Small intestine (tissue), 7 donors: ENCODE measurements around the gene GAB2. TPM values are rescaled to one million over a fixed set of nuclear protein-coding genes. Genes with fewer than 3 reads are reported as not detected.

ENCODE experiments used
- DNase-seq, 2 donors: peaks; one replicate each; pipeline versions ENCODE4 v3.0.0 to v3.0.0-alpha.2; 2013
- FAIRE-seq: peaks from 2 replicates; lab custom pipeline; 2012; peaks lifted over from hg19 to GRCh38; lab: Jason Lieb, UNC
- H3K27ac ChIP-seq, 3 donors: one replicate each; pipeline ENCODE4 v1.5.1; 2013; ENCODE audit warnings: low read length in 2 of 3, mild to moderate bottlenecking in 2 of 3, control low read depth in 1 of 3, inconsistent platforms in 1 of 3, low read depth in 1 of 3, moderate library complexity in 1 of 3
- H3K27me3 ChIP-seq, 3 donors: one replicate each; pipeline ENCODE4 v1.6.1; 2013; ENCODE audit warnings: low read length in 3 of 3, inconsistent platforms in 1 of 3; ENCODE audit not compliant: control insufficient read depth in 3 of 3, insufficient read depth in 3 of 3
- H3K36me3 ChIP-seq, 3 donors: one replicate each; pipeline ENCODE4 v1.6.1; 2013; ENCODE audit warnings: low read length in 3 of 3, inconsistent platforms in 1 of 3, low read depth in 1 of 3, mild to moderate bottlenecking in 1 of 3, moderate library complexity in 1 of 3; ENCODE audit not compliant: control insufficient read depth in 3 of 3, insufficient read depth in 2 of 3
- H3K4me1 ChIP-seq, 3 donors: one replicate each; pipeline ENCODE4 v1.6.1; 2013; ENCODE audit warnings: low read length in 2 of 3, inconsistent platforms in 1 of 3, low read depth in 1 of 3, mild to moderate bottlenecking in 1 of 3, moderate library complexity in 1 of 3; ENCODE audit not compliant: control insufficient read depth in 3 of 3, insufficient read depth in 2 of 3
- H3K4me3 ChIP-seq, 3 donors: one replicate each; pipeline ENCODE4 v1.5.1; 2013; ENCODE audit warnings: low read length in 3 of 3, control low read depth in 1 of 3, inconsistent platforms in 1 of 3, low read depth in 1 of 3, mild to moderate bottlenecking in 1 of 3, moderate library complexity in 1 of 3
- H3K9me3 ChIP-seq, 2 donors: one replicate each; pipeline ENCODE4 v1.6.1; 2013; ENCODE audit warnings: low read depth in 1 of 2, low read length in 1 of 2; ENCODE audit not compliant: control insufficient read depth in 2 of 2, insufficient read depth in 1 of 2
- WGBS, 3 donors: extraction: QIAGEN DNeasy Blood & Tissue Kit; methylation state at CpG; one replicate each; pipeline ENCODE4 v1.1.7; 2013; 5-methylcytosine and 5-hydroxymethylcytosine counted together
- polyA plus RNA-seq, 4 donors: library from polyadenylated mRNA; stranded (reverse) in 3 of 4; unstranded in 1 of 4; fragments of 200-250 nt in 3 of 4; fragments of 120-200 nt in 1 of 4; gene quantifications; one replicate each; pipeline versions ENCODE4 v1.2.1 to v1.2.3, GENCODE V29; 2013
- donor health status: healthy with polysubstance abuse.
- donor health status: control.
- donor health status: control.
- donor health status: Bipolar disorder and iron deficiency.
- donor health status: healthy.

Gene GAB2
- polyA plus RNA-seq, 4 donors: 6.8 to 13.6 (median 8.5) TPM

DNA sequence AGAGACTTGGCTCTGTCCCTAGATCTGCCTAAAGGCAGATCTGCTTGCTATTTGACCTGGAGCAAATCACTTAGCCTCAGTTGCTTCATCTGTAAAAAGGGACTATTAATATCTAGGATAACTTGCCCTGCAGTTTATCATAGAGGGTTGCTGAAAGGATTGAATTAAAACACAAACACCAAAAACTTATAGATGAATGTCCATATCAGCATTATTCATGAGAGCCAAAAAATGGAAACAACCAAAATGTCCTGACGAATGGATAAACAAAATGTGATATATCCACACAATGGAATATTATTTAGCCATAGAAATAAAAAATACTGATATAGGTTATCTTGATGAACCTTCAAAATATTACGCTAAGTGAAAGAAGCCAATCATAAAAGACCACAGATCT is 161.7 kb downstream of the GAB2 start:
- Histone ChIP-seq H3K27me3 (no peaks in the 10 kb centered on the region), H3K9me3 (no peaks in the 10 kb centered on the region), H3K36me3 (no peaks in the 10 kb centered on the region), H3K27ac (no peak overlapping the region), H3K4me3 (no peak overlapping the region), H3K4me1 (peaks cover 0 to 20% (median 0%) of the 10 kb centered on the region in 3 donors)
- DNase-seq (no peak), FAIRE-seq (no peak)
- WGBS, 3 donors: 93 to 98% (median 96%) methylated on average over 2 of the region's 2 CpGs

DNA sequence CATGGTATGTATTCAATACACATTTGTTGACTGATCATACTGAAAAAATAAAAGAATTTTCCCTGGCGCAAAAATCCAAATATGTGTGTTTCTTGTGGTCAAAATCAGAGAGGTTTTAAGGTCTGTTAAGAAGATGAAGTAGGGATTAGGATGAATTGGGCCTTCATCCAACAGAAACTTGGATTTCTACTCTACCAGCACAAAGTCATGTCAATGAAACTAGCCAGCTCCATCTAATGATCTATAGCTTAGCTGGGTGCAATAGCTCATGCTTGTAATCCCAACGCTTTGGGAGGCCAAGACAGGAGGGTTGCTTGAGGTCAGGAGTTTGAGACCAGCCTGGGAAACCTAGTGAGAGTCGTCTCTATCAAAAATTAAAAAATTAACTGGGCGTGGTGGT is 163.4 kb downstream of the GAB2 start:
- peaks cover 3 to 4% (median 3%) of the 10 kb centered on the region in 3 donors for H3K36me3 ChIP-seq
- no peak overlapping the region for H3K4me3 ChIP-seq
- 86 to 95% (median 89%) methylated on average over 4 of the region's 4 CpGs for WGBS, 3 donors
- H3K4me1 ChIP-seq: peaks cover 0 to 20% (median 0%) of the 10 kb centered on the region in 3 donors
- no peak overlapping the region for H3K27ac ChIP-seq
- no peaks in the 10 kb centered on the region for H3K9me3 ChIP-seq
- FAIRE-seq (no peak), DNase-seq (no peak)
- no peaks in the 10 kb centered on the region for H3K27me3 ChIP-seq

DNA sequence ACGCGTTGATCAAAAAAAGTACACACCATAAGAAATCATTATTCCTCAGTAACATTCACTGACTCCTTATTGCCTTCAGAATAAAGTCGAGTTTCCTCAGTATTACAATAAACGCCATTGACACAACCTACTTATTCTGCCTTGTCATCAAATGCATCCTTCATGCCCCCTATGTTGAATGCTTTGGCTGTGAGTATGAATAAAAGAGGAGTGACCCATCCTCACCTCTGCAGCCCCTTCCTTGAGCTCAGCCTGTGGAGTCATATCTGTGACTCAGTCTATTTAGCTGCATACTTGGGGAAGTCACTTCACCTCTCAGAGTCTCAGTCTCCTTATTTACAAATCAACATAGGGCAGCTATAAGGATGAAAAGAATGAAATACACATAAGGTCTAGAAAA is 163.8 kb downstream of the GAB2 start:
- no peak for FAIRE-seq

DNA sequence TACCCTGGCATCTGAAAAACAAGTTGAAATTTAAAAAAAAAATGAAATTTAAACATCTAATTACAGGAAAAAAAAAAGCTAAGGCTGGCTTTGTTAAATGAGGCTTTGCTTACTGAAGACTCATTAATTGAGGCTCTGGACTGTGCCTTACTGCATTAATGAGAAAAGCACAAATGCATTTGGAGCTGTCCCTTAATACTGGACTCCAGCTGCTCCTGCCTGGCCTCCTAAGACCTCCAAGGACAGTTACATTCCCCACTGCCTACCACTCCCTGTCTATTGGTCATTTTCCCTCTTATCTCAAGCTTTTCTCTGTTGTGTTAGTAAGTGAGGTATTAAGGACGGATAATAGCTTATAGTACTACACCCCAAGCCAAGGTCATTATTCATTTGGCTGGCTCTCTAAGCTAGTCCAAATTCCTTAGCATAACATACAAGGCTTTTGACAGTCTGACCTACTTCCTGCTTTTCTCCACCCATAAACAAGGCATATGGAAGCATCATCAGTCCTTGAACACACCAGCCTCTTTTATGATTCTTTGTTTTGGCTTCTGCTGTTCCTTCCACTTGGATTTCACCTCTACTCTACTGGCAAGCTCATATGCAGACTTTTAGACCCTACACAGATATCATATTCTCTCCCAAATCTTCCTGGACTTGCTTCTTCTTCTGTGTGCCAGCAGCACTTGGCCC is 166.4 kb downstream of the GAB2 start:
- Histone ChIP-seq H3K27ac (no peak overlapping the region), H3K27me3 (no peaks in the 10 kb centered on the region), H3K9me3 (no peaks in the 10 kb centered on the region), H3K4me1 (peaks cover 0 to 8% (median 0%) of the 10 kb centered on the region in 3 donors), H3K36me3 (peaks cover 3 to 7% (median 4%) of the 10 kb centered on the region in 3 donors), H3K4me3 (no peak overlapping the region)
- WGBS, 3 donors: 20 to 29% (median 22%) methylated on average over 1 of the region's 1 CpG
- DNase-seq (peak in 1 of 2 donors; percentile 34), FAIRE-seq (no peak)

More for the DNA sequence above, 163.8 kb downstream of the GAB2 start:
- no peak overlapping the region for H3K27ac ChIP-seq
- no peaks in the 10 kb centered on the region for H3K27me3 ChIP-seq
- peaks cover 3 to 4% (median 3%) of the 10 kb centered on the region in 3 donors for H3K36me3 ChIP-seq
- no peaks in the 10 kb centered on the region for H3K9me3 ChIP-seq
- no peak for DNase-seq
- H3K4me3 ChIP-seq: no peak overlapping the region
- 94 to 96% (median 96%) methylated on average over 4 of the region's 4 CpGs for WGBS, 3 donors
- peaks cover 0 to 20% (median 0%) of the 10 kb centered on the region in 3 donors for H3K4me1 ChIP-seq

DNA sequence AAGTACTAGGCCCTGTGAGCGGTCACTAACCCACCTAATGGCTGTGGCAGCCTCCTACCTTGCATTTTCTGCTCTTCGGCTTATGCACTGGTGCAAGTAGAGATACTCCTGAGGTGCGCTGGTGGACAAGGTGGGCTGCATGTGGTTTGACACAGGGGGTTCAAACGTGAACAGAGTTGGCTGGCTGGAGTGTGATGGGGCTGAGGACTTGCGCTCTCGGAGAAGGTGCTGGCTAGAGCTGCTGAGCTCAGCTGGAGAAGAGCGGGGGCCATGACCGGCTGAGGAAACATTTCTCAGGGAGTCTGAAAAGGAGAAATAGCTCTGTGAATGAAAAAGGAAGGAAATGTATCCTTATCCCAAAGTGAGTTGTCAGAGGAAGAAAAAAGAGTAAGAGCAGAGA is 167.5 kb downstream of the GAB2 start:
- Histone ChIP-seq H3K27me3 (no peaks in the 10 kb centered on the region), H3K4me3 (no peak overlapping the region), H3K27ac (no peak overlapping the region), H3K36me3 (peaks cover 3 to 7% (median 4%) of the 10 kb centered on the region in 3 donors), H3K9me3 (no peaks in the 10 kb centered on the region), H3K4me1 (peaks cover 0 to 5% (median 0%) of the 10 kb centered on the region in 3 donors)
- FAIRE-seq: no peak
- DNase-seq: no peak
- WGBS, 3 donors: 94 to 97% (median 96%) methylated on average over 8 of the region's 8 CpGs

DNA sequence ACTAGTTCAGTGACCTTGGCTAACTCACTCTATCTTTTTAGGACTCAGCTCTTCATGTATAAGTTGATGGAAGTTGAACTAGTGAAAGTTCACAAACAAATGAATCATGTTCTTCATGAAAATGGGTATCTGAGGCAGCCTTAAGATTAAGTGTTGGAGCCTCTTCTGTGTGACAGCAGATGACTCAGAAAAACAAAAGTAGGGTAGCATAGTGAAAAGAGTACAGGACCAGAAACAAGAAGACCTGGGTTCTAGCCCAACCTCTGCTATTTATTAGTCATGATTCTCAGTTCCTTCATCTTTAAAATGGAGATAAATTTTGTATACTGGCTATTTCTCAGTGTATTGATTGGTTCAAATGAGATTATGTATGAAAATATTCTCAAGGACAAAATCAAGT is 168.7 kb downstream of the GAB2 start:
- Histone ChIP-seq H3K9me3 (peaks cover 0 to 3% of the 10 kb centered on the region in 2 donors), H3K27ac (no peak overlapping the region), H3K4me3 (no peak overlapping the region), H3K36me3 (peaks cover 3 to 7% (median 4%) of the 10 kb centered on the region in 3 donors), H3K27me3 (no peaks in the 10 kb centered on the region), H3K4me1 (peaks cover 0 to 5% (median 0%) of the 10 kb centered on the region in 3 donors)
- DNase-seq (no peak), FAIRE-seq (no peak)

DNA sequence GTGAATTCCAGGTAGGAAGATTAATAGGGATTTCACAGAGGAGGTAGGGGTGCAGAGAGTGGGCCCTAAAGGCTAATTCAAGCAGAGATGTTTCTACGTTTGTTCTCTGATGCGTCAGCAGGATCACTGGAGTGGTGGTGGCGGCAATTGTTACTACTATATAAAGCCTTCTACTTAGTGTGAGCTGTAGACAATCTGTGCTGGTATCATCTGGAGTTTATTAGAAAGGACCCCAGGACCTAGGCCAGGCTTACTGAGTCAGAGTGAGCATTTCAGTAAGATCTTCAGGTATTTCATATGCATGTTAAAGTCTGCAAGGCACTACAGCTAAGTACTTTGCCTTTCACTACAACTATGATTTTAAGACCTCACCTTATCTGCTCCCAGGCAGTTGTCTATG is 169.4 kb downstream of the GAB2 start:
- WGBS, 3 donors: 96 to 99% (median 98%) methylated on average over 3 of the region's 3 CpGs
- no peak overlapping the region for H3K4me3 ChIP-seq
- no peak overlapping the region for H3K27ac ChIP-seq
- peaks cover 3 to 7% (median 4%) of the 10 kb centered on the region in 3 donors for H3K36me3 ChIP-seq
- FAIRE-seq (no peak), DNase-seq (no peak)
- peaks cover 0 to 6% of the 10 kb centered on the region in 2 donors for H3K9me3 ChIP-seq
- H3K27me3 ChIP-seq: no peaks in the 10 kb centered on the region
- peaks cover 0 to 5% (median 0%) of the 10 kb centered on the region in 3 donors for H3K4me1 ChIP-seq

DNA sequence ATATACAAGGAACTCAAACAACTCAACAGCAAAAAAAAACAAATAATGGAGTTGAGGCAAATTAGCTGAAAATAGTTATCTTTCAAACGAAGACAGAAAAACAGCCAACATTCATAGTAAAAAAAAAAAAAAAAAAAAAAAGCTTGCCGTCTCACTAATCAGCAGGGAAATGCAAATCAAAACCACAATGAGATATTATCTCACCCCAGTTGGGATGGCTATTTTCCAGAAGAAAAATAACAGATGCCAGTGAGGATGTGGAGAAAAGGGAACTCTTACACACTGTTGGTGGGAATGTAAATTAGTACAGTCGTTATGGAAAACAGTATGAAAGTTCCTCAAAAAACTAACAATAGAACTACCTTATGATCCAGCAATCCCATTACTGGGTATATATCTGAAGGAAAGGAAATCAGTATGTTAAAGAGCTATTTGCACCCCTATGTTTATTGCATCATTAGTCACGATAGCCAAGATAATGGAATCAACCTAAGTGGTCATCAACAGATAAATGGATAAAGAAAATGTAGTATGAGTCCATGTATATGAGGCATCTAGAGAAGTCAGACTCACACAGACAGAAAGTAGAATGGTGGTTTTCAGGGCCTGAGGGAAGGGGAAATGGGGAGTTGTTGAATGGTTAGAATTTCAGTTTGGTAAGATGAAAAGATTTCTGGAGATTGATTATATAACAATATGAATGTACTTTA is 172.9 kb downstream of the GAB2 start:
- 43 to 56% (median 53%) methylated on average over 4 of the region's 4 CpGs for WGBS, 3 donors
- DNase-seq: no peak

More for the DNA sequence above, 172.9 kb downstream of the GAB2 start:
- H3K4me3 ChIP-seq: no peak overlapping the region
- H3K9me3 ChIP-seq: peaks cover 0 to 26% of the 10 kb centered on the region in 2 donors
- H3K27ac ChIP-seq: no peak overlapping the region
- H3K36me3 ChIP-seq: peaks cover 0 to 5% (median 0%) of the 10 kb centered on the region in 3 donors
- H3K27me3 ChIP-seq: no peaks in the 10 kb centered on the region
- H3K4me1 ChIP-seq: no peaks in the 10 kb centered on the region
- FAIRE-seq: no peak
